Fibroblast of skin of back (primary cell): Measurements from ENCODE around the gene CEP57L1.
"Not testable (repeated sequence)": the region's sequence is repeated elsewhere in the genome, so short reads cannot be mapped to it uniquely, and the experiment has no call there.

Experiments used
- DNase-seq: peaks from one replicate; pipeline ENCODE4 v3.0.0-alpha.2; 2013

The CEP57L1 gene

GRCh38 chr6:109174916-109175315 lies 79.6 kb downstream of the CEP57L1 start:
- peak; percentile 57 for DNase-seq

- no peak for DNase-seq
Measured at GRCh38 chr6:109178921-109179320, 83.6 kb downstream of the CEP57L1 start.

DNA sequence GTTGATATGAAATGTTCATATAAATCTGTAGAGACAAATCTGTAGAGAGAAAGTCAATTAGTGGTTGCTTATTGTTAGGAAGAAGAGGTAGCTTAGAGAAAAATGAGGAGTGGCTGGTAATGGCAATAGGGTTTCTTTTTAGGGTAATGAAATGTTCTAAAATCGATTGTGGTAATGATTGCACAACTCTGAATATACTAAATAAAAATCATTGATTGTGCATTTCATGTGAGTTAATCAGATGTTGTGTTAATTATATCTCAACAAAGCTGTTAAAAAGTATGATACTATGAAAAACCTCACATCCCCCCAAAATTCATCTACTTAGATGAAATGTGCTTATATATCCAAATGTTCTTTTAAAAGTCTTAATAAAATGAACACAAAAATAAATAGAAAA lies 84.2 kb downstream of the CEP57L1 start:
- no peak for DNase-seq

DNA sequence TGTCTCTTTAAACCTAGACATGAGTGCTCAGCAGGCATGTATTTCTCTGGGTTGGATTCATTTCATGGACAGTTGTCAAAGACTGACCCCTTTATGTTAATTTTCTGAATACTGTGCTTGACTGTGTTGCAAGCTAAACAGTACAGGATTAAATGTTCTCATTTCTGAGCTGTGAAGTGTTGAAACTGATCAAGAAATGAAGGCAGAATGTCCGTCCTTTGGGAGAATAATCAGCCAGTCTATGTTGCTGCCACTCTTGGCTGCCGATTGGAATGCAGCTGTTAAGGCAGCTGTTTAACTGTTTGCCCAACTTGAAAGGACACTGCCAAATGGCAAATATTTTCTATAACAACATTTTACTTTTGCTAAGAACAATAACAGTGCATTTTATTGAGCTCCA lies 87.3 kb downstream of the CEP57L1 start:
- DNase-seq: no peak

GRCh38 chr6:109183109-109183650 lies 87.9 kb downstream of the CEP57L1 start:
- DNase-seq: no peak

GRCh38 chr6:109184638-109185037 lies 89.3 kb downstream of the CEP57L1 start:
- DNase-seq: no peak

GRCh38 chr6:109186012-109186411 lies 90.7 kb downstream of the CEP57L1 start:
- no peak for DNase-seq

DNA sequence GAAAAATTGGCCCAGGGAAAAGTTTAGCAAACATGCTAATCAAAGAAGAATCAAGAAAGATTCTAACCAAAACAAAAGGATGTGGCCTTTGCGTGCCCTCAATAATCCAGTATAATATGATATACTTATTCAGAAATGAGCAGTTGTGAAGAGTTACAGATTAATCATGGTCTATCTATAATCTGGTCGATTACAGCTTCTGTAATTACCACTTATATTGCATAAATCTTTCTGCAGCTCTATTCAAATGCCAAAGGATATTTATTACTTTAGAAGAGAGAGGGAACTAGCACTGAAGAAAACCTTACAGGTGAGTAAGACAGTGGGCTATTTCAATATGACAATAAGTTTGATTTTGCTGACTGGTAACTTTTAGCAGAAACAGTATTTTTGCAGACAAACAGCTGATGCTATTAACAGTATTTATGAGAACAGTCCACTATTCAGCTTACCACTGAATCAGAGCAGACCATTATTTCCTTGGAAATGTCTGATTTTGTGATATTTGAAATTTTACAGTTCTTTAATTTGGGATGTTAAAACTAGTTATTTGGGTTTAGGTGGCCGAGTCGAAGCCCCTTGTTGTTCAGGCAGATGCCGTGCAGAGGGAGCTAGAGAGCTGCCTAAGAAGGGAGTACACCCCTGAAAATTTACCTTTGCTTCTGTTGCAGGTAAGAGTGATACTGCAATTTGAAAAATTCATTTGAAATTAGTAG lies 92.2 kb downstream of the CEP57L1 start:
- peak; percentile 27 for DNase-seq

GRCh38 chr6:109188115-109188411 lies 92.8 kb downstream of the CEP57L1 start:
- DNase-seq: no peak

GRCh38 chr6:109191368-109191767 lies 96.1 kb downstream of the CEP57L1 start:
- DNase-seq: not testable (repeated sequence)

- DNase-seq: no peak
Measured at GRCh38 chr6:109192865-109193264, 97.6 kb downstream of the CEP57L1 start.

- no peak for DNase-seq
Measured at GRCh38 chr6:109194880-109195279, 99.6 kb downstream of the CEP57L1 start.

DNA sequence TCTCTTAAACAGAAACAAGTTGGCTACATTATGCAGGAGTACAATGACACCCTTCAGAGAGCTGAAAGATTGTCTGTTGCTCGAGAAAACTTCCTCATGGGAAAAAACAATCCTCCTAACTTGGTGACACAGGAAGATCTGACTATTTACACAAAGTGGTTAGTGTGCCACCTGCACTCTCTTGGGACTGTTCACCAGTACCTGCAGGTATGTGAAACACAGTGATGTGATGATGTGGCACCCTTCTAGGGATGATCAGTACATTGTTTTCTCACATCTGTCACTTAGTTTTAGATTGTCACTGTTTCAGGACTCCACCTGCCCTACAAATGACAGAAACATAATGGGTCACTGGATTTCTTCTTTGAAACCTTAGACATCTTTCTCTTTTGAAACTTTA lies 101.8 kb downstream of the CEP57L1 start:
- DNase-seq: no peak

DNA sequence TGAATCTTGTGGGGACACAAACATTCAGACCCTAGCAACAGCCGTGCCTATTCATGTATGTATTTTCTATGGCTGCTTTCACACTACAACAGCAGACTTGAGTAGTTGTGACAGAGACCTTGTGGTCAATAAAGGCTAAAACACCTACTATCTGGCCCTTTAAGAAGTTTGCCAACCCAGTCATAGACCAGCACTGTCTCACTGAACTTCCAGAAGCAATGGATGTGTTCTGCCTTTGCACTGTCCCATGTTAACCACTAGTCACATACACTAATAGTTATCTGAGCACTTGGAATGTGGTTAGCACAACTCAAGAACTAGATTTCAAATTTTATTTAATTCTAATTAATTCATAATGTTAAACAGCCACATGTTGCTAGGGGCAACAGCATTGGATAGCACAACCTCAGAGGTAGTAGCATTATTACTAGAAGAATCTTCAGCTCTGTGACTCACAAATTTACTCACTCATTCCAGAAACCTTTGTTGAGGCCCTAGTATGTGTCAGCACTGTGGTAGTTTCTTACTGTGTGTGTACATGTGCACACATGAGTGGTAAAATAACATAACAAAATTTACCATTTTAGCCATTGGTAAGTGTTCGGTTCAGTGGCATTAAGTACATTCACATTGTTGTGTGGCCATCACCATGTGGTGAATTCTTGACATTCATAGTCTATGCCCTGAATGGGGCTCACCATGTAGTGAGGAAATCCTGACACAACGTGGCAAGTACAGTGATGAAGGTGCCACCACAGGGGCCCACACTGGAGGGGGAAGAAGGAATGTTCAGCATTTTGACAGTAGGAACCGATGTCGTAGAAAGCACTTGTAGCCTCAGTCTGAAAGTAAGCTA lies 107.3 kb downstream of the CEP57L1 start:
- no peak for DNase-seq

DNA sequence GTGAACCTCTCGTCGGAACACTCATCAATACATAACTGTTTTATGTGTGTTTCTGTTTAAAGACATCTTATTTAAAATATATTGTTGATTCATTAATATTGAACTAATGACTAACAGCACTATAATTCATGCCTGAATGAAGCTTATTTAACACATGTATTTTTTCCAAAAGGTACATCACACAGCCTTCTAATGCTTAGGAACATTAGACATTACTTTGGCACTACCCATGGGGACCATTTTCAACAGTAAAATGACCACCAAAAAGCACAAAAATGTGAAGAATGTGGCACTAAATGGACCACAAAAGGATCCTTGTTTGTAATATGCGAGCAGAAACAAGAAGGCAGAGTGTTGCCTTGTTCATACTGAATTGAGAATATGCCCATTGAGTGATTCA lies 109.2 kb downstream of the CEP57L1 start:
- DNase-seq: no peak

DNA sequence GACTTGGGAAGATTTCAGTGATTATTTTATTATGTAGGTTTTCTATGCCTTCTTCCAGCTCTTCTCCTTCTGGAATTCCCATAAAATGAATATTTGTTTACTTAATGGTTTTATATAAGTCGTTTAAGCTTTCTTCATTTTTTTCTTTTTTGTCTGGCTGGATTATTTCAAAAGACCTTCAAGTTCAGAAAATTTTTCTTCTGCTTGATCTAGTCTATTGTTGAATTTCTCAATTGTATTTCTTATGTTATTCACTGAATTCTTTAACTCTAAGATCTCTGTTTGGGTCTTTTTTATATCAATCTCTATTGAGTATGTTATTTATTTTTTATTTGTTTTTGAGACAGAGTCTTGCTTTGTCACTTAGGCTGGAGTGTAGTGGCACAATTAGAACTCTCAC lies 117.4 kb downstream of the CEP57L1 start:
- no peak for DNase-seq
